NCI-H524 treated with DMSO at 0.1 percent for 48 hours (cell line): Measurements from ENCODE around the gene ACKR1.
A peak's percentile ranks its signal among the peaks of the same experiment; 100 is the strongest.

Experiments
- DNase-seq: peaks from one replicate; lab custom pipeline; 2025; lab: John Stamatoyannopoulos, UW

The ACKR1 gene

GRCh38 chr1:159222075-159222865, 17.6 kb downstream of the ACKR1 start:
- DNase-seq, result no peak

- no peak for DNase-seq
These were observed 18.3 kb downstream of the ACKR1 start for GRCh38 chr1:159223004-159223403.

GRCh38 chr1:159228554-159228953, 23.9 kb downstream of the ACKR1 start:
- DNase-seq, result no peak

DNA sequence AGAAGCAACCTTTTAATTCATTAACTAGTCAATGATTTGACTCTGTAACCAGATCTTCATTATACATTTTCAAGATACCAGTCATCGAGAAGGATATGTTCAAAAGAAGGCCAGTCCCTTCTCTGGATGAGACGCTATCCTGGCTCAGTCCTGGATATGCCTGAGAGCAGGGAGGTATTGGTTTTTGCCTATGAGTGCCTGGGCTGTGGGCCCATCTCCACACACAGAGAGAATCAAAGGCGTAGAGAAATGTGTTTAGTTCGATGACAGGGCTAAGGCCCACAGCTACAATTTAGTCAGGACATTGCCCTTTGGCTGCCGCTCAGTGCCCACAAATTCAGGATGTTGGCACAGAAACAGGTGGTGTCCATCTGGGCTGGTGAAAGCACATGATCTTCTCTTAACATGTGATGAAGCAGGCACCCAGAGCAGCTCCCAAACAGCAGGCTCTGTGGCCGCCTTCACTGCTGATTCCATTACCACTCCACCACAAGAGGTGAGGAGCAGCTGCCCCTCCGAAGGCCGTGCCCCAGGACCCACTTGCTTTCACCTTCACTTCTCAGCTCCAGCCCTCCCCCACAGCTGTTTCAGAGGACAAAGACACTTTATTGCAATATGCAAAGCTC, 24.7 kb downstream of the ACKR1 start:
- peak; percentile 32 for DNase-seq

DNA sequence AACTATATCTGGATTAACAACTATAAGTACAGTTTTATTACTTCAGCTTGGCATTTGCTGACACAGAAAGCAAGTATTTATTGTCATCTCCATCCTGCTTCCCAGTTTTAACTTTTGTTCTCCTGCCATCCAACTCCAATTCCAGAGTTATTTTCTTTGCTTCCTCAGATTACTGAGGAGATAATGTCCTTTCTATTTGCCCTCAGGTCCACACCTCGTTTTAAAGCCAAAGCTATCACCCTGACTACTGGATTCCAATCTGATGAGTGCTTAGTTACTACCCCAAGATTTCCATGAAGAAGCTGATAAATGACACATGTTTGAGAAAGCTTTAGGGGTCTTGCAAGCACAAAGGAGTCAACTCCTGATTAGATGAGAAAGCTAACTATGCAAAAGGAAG, 25.2 kb downstream of the ACKR1 start:
- no peak for DNase-seq

DNA sequence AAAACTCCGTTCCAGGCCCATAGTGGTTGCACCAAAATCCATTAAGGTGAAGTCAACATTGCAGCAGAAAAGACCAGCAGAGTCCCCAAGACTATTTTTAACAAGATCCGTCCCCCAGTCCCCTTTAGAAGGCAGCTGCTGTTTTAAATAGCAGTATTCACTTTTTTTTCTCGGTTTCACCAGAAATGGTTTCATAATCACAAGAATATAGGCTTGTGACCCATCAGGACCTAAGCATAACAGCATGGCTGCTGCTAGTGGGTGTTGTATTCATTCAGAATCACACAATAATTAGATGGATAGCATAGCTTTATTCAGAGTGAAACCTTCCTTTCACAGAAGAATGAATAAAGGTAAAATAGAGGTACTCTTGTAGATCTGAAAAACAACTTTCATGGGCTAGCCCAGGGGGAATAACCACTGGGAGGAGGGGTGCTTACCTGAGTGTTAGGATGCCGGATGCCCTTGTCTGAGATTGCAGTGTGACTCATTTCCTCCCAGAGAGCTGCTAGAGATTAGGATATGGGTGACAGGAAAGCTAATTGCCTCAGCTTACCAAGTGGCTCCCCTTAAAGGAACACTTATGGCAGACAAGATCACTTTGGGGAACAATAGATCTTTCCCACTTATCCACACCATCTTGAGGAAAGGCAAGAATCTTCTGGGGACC, 35.0 kb downstream of the ACKR1 start:
- DNase-seq, result no peak

- no peak for DNase-seq
These were observed 42.6 kb downstream of the ACKR1 start for GRCh38 chr1:159247266-159247665.

DNA sequence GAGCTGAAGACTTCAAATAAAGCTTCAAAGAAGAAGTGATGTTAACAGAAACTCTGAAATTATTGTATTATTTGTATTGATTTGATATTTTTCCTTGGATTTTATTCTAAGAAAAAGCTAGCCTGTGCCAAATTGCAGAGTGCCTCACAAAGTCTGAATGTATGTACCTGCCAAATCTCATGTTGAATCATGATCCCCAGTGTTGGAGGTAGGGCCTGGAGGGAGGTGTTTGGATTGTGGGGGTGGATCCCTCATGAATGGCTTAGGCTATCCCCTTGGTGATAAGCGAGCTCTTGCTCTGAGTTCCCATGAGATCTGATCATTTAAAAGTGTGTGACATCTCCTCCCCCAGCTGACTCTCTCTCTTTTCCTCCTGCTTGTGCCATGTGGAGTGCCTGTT, 43.6 kb downstream of the ACKR1 start:
- no peak for DNase-seq

GRCh38 chr1:159250638-159251216, 46.1 kb downstream of the ACKR1 start:
- no peak for DNase-seq
